Activated CD4-positive, alpha-beta T cell treated with anti-CD3 and anti-CD28 coated beads, Interleukin-2, amount 10 ng/mL, durations not matched to agents 24 days and 14 days (primary cell): ENCODE measurements around the gene TPSAB1. TPM values are rescaled to one million over a fixed set of nuclear protein-coding genes. Genes with fewer than 3 reads are reported as not detected.

ENCODE experiments used
- total RNA-seq: library from RNA; stranded (reverse); gene quantifications from 2 replicates; pipeline ENCODE4 v1.2.3, GENCODE V29; 2022

TPSAB1 gene
- total RNA-seq, 1 donor from 2014 or later, result not detected

Other genes with a start within 250 kb of the TPSAB1 start
- gene SSTR5, start 168.0 kb upstream of the TPSAB1 start, total RNA-seq, result not detected in 2 replicates
- not detected in 2 replicates for gene C1QTNF8, start 144.5 kb upstream of the TPSAB1 start, total RNA-seq
- gene CACNA1H, start 87.6 kb upstream of the TPSAB1 start, total RNA-seq, result 0.05 and 0.07 TPM in 2 replicates
- not detected in 2 replicates for gene TPSG1, start 15.4 kb upstream of the TPSAB1 start, total RNA-seq
- not detected in 2 replicates for gene TPSB2, start 10.5 kb upstream of the TPSAB1 start, total RNA-seq
- not detected in 2 replicates for gene TPSD1, start 15.4 kb downstream of the TPSAB1 start, total RNA-seq
- gene UBE2I, start 68.9 kb downstream of the TPSAB1 start, total RNA-seq, result 269 and 278 TPM in 2 replicates
- gene BAIAP3, start 92.9 kb downstream of the TPSAB1 start, total RNA-seq, result 0.30 TPM in 1 of 2 replicates, not detected in the other
- gene TSR3, start 111.2 kb downstream of the TPSAB1 start, total RNA-seq, result 81.5 and 88.2 TPM in 2 replicates
- 23.3 and 23.9 TPM in 2 replicates for gene GNPTG, start 111.2 kb downstream of the TPSAB1 start, total RNA-seq
- gene UNKL, start 174.0 kb downstream of the TPSAB1 start, total RNA-seq, result 38.4 and 43.9 TPM in 2 replicates
- gene UQCC4, start 180.0 kb downstream of the TPSAB1 start, total RNA-seq, result 22.3 and 24.6 TPM in 2 replicates
- gene PERCC1, start 190.4 kb downstream of the TPSAB1 start, total RNA-seq, result not detected in 2 replicates
- gene CCDC154, start 203.9 kb downstream of the TPSAB1 start, total RNA-seq, result 1.3 and 2.3 TPM in 2 replicates
- 56.5 and 58.0 TPM in 2 replicates for gene CLCN7, start 234.3 kb downstream of the TPSAB1 start, total RNA-seq
- not detected in 2 replicates for gene PTX4, start 248.2 kb downstream of the TPSAB1 start, total RNA-seq